ENCODE measurements around the gene GCM1.

DNA sequence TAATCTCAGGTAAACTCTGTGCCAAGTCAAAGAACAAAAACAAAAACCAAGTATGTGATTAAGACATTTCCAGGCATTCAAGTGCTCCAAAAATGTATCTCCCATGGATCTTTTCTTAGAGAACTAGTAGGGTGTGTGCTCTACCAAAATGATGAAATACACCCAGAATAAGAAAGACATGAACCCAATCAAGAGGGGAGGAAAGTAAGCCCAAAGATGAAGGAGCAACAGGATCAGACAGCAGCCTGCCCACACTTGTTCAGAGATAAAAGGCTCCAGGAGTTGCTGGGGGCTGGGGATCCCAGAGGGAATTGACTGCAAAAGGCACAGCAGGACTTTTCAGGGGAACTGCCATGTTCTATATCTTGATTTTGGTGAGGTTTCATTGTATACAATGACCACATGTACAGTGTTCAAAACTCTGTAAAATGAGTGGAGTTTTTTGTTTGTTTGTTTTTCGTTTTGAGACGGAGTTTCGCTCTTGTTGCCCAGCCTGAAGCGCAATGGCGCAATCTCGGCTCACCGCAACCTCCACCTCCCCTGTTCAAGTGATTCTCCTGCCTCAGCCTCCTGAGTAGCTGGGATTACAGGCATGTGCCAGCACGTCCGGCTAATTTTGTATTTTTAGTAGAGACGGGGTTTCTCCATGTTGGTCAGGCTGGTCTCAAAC, 24.4 kb downstream of the GCM1 start:
- TF ChIP-seq, protein P1, sequence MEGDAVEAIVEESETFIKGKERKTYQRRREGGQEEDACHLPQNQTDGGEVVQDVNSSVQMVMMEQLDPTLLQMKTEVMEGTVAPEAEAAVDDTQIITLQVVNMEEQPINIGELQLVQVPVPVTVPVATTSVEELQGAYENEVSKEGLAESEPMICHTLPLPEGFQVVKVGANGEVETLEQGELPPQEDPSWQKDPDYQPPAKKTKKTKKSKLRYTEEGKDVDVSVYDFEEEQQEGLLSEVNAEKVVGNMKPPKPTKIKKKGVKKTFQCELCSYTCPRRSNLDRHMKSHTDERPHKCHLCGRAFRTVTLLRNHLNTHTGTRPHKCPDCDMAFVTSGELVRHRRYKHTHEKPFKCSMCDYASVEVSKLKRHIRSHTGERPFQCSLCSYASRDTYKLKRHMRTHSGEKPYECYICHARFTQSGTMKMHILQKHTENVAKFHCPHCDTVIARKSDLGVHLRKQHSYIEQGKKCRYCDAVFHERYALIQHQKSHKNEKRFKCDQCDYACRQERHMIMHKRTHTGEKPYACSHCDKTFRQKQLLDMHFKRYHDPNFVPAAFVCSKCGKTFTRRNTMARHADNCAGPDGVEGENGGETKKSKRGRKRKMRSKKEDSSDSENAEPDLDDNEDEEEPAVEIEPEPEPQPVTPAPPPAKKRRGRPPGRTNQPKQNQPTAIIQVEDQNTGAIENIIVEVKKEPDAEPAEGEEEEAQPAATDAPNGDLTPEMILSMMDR (IDR thresholded peaks at IDR 0.05): no peak
- TF ChIP-seq POLR2A (IDR thresholded peaks at IDR 0.05): no peak

Measured in Peyer's patch (tissue), 4 donors.